Neural cell (in vitro differentiated cells): ENCODE data around the gene SPARCL1. TPM values are rescaled to one million over a fixed set of nuclear protein-coding genes. Genes with fewer than 3 reads are reported as not detected.

Source experiments
- H2AFZ ChIP-seq: fragments of 200-600, 300-800 bp; sonication (generic), shearing (Covaris generic); 2 replicates; pipeline ENCODE4 v1.6.0; 2014; ENCODE audit warnings: low read depth, mild to moderate bottlenecking, antibody characterized with exemption, low read length, moderate library complexity
- H3F3A ChIP-seq: fragments of 200-600 bp; shearing (Covaris generic); 2 replicates; pipeline ENCODE4 v1.6.1; 2016; ENCODE audit warnings: mild to moderate bottlenecking, moderate library complexity, mixed read lengths, antibody characterized with exemption, low read length; ENCODE audit not compliant: insufficient read depth, poor library complexity, severe bottlenecking
- H3K27ac ChIP-seq: fragments of 200-600, 300-800 bp; sonication (generic), shearing (Covaris generic); 2 replicates; pipeline ENCODE4 v1.5.1; 2014; ENCODE audit warnings: mild to moderate bottlenecking, low read length, moderate library complexity
- H3K27me3 ChIP-seq: fragments of 300-800, 200-600 bp; sonication (generic), shearing (Covaris generic); 2 replicates; pipeline ENCODE4 v1.6.0; 2014; ENCODE audit warnings: mild to moderate bottlenecking, low read depth, low read length, moderate library complexity; ENCODE audit not compliant: insufficient read depth
- H3K36me3 ChIP-seq: fragments of 300-800, 200-600 bp; sonication (generic), shearing (Covaris generic); 2 replicates; pipeline ENCODE4 v1.5.1; 2014; ENCODE audit warnings: mild to moderate bottlenecking, antibody characterized with exemption, low read length, moderate library complexity; ENCODE audit not compliant: insufficient read depth
- H3K4me2 ChIP-seq: fragments of 300-800, 200-600 bp; sonication (generic), shearing (Covaris generic); 2 replicates; pipeline ENCODE4 v1.6.0; 2014; ENCODE audit warnings: mild to moderate bottlenecking, low read length
- H3K4me3 ChIP-seq: fragments of 300-800, 200-600 bp; sonication (generic), shearing (Covaris generic); 2 replicates; pipeline ENCODE4 v1.5.1; 2014; ENCODE audit warnings: mild to moderate bottlenecking, low read length, moderate library complexity
- H3K79me2 ChIP-seq: fragments of 200-600 bp; shearing (Covaris generic); replicated peaks from 2 replicates; pipeline ENCODE4 v1.6.0; 2014; ENCODE audit warnings: mild to moderate bottlenecking, low read length, moderate library complexity; ENCODE audit not compliant: insufficient read depth
- H3K9ac ChIP-seq: fragments of 300-800, 200-600 bp; sonication (generic), shearing (Covaris generic); 2 replicates; pipeline ENCODE4 v1.6.1; 2016; ENCODE audit warnings: mild to moderate bottlenecking, low read length, mixed read lengths
- H3K9me2 ChIP-seq: fragments of 200-600 bp; shearing (Covaris generic); 2 replicates; pipeline ENCODE4 v1.6.1; 2016; ENCODE audit warnings: mild to moderate bottlenecking, low read length, mixed read lengths; ENCODE audit not compliant: insufficient read depth
- H3K9me3 ChIP-seq: fragments of 200-600, 300-800 bp; sonication (generic), shearing (Covaris generic); 2 replicates; pipeline ENCODE4 v1.6.1; 2016; ENCODE audit warnings: mild to moderate bottlenecking, mixed run types, low read length, moderate library complexity, mixed read lengths
- H4K20me1 ChIP-seq: fragments of 200-600 bp; shearing (Covaris generic); 2 replicates; pipeline ENCODE4 v1.6.1; 2016; ENCODE audit warnings: mild to moderate bottlenecking, mixed run types; ENCODE audit not compliant: insufficient read depth
- EP300 ChIP-seq: fragments of 450-650 bp; conservative IDR thresholded peaks from 2 replicates; pipeline ENCODE4 v1.6.1; 2014; ENCODE audit warnings: antibody characterized with exemption, mild to moderate bottlenecking, moderate library complexity; ENCODE audit not compliant: poor library complexity, severe bottlenecking
- EZH2 ChIP-seq: fragments of 200-600, 300-800 bp; shearing (Covaris generic), sonication (generic); IDR thresholded peaks from 2 replicates; pipeline ENCODE4 v1.6.1; 2014; ENCODE audit warnings: antibody characterized with exemption, low read length, borderline replicate concordance, mild to moderate bottlenecking; ENCODE audit not compliant: insufficient read depth, poor library complexity, severe bottlenecking
- POLR2AphosphoS5 ChIP-seq: IDR thresholded peaks from 2 replicates; pipeline ENCODE4 v1.6.1; 2012
- RAD21 ChIP-seq: fragments of 450-650 bp; conservative IDR thresholded peaks from 2 replicates; pipeline ENCODE4 v1.6.1; 2014; ENCODE audit warnings: antibody characterized with exemption, mild to moderate bottlenecking, moderate library complexity
- SMC3 ChIP-seq: fragments of 450-650 bp; conservative IDR thresholded peaks from 2 replicates; pipeline ENCODE4 v1.6.1; 2014; ENCODE audit warnings: antibody characterized with exemption, mild to moderate bottlenecking, moderate library complexity; ENCODE audit not compliant: poor library complexity
- TAF1 ChIP-seq: IDR thresholded peaks from 2 replicates; pipeline ENCODE4 v1.6.1; 2012; ENCODE audit warnings: low read depth
- polyA plus RNA-seq: library from polyadenylated mRNA; depleted of rRNA; stranded (reverse); fragments of >200 nt; gene quantifications from 2 replicates; pipeline ENCODE4 v1.2.3, GENCODE V29; 2014
- TF ChIP-seq, protein P1 (sequence below): fragments of 450-650 bp; IDR thresholded peaks from 2 replicates; pipeline ENCODE4 v1.5.1; 2014; ENCODE audit warnings: antibody characterized with exemption, mild to moderate bottlenecking, moderate library complexity; ENCODE audit not compliant: poor library complexity, severe bottlenecking

SPARCL1 gene
- polyA plus RNA-seq, 1 donor from 2014 or later = 0.89 TPM

GRCh38 chr4:87506974-87507701 is 22.0 kb downstream of the SPARCL1 start:
- Histone ChIP-seq H3K79me2 (no peaks in the 10 kb centered on the region), H2AFZ (no peak overlapping the region), H3K27me3 (no peaks in the 10 kb centered on the region), H3K9me3 (no peaks in the 10 kb centered on the region), H3F3A (no peaks in the 10 kb centered on the region), H3K36me3 (no peaks in the 10 kb centered on the region), H3K9me2 (no peaks in the 10 kb centered on the region), H3K9ac (no peak overlapping the region), H3K27ac (no peak overlapping the region), H3K4me2 (no peak overlapping the region), H3K4me3 (no peak overlapping the region), H4K20me1 (no peaks in the 10 kb centered on the region)
- no peak for TF ChIP-seq EP300
- no peak for TF ChIP-seq SMC3
- no peak for TF ChIP-seq POLR2AphosphoS5
- TF ChIP-seq EZH2 = no peak
- TF ChIP-seq, protein P1, sequence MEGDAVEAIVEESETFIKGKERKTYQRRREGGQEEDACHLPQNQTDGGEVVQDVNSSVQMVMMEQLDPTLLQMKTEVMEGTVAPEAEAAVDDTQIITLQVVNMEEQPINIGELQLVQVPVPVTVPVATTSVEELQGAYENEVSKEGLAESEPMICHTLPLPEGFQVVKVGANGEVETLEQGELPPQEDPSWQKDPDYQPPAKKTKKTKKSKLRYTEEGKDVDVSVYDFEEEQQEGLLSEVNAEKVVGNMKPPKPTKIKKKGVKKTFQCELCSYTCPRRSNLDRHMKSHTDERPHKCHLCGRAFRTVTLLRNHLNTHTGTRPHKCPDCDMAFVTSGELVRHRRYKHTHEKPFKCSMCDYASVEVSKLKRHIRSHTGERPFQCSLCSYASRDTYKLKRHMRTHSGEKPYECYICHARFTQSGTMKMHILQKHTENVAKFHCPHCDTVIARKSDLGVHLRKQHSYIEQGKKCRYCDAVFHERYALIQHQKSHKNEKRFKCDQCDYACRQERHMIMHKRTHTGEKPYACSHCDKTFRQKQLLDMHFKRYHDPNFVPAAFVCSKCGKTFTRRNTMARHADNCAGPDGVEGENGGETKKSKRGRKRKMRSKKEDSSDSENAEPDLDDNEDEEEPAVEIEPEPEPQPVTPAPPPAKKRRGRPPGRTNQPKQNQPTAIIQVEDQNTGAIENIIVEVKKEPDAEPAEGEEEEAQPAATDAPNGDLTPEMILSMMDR = no peak
- no peak for TF ChIP-seq TAF1

DNA sequence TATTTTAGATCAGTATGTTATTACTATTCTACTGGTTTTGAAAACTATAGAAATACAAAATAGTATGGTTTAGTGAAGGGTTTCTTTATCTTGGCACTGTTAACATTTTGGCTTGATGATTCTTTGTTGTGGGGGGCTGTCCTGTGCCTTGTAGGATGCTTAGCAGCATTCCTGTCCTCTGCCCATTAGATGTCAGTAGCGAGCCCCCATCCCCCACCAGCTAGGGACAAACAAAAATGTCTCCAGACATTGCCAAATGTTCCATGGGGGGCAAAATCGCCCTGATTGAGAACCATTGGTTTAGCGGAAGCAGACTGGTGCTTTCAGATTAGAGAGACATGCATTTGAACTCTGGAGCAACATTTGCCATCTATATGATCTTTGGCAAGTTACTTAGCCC is 23.3 kb downstream of the SPARCL1 start:
- Histone ChIP-seq H3K4me2 (no peak overlapping the region), H3F3A (no peaks in the 10 kb centered on the region), H3K27ac (no peak overlapping the region), H3K4me3 (no peak overlapping the region), H3K9me3 (no peaks in the 10 kb centered on the region), H3K9me2 (no peaks in the 10 kb centered on the region), H3K79me2 (no peaks in the 10 kb centered on the region), H2AFZ (no peak overlapping the region), H3K27me3 (no peaks in the 10 kb centered on the region), H3K9ac (no peak overlapping the region), H4K20me1 (no peaks in the 10 kb centered on the region), H3K36me3 (no peaks in the 10 kb centered on the region)
- TF ChIP-seq, protein P1 = no peak
- TF ChIP-seq POLR2AphosphoS5 (no peak), SMC3 (no peak), EZH2 (no peak), RAD21 (no peak), EP300 (no peak), TAF1 (no peak)
